ENCODE data around the gene RASSF3.

Gene RASSF3

GRCh38 chr12:64682572-64683277 lies 72.4 kb downstream of the RASSF3 start:
- Histone ChIP-seq H3K9ac (ENCODE audit: low read depth, low read length) (no peak overlapping the region), H3K27ac (ENCODE audit: low read length) (no peak overlapping the region), H3K4me3 (ENCODE audit: low read depth in 1 of 2, low read length in 2 of 2) (no peak overlapping the region), H2AFZ (ENCODE audit: low read depth, low read length) (no peak overlapping the region), H3K4me2 (ENCODE audit: insufficient read depth, low read length) (no peak overlapping the region), H3K4me1 (ENCODE audit: insufficient read depth, low read length) (peaks cover 9% of the 10 kb centered on the region), H3K79me2 (ENCODE audit: insufficient read depth, low read length) (peaks cover 44% of the 10 kb centered on the region), H3K36me3 (ENCODE audit: insufficient read depth, low read length) (peaks cover 12% of the 10 kb centered on the region), H4K20me1 (ENCODE audit: insufficient read depth, low read length) (peaks cover 13% of the 10 kb centered on the region; the same call in 1 of the 2 replicates), H3K27me3 (ENCODE audit: insufficient read depth, low read length, poor library complexity) (no peaks in the 10 kb centered on the region), H3K9me3 (ENCODE audit: insufficient read depth, low read length, severe bottlenecking) (no peaks in the 10 kb centered on the region)
- no peak for TF ChIP-seq EZH2 (IDR thresholded peaks at IDR 0.05; ENCODE audit: borderline replicate concordance, low read depth, low read length, severe bottlenecking)
- TF ChIP-seq, protein P1, sequence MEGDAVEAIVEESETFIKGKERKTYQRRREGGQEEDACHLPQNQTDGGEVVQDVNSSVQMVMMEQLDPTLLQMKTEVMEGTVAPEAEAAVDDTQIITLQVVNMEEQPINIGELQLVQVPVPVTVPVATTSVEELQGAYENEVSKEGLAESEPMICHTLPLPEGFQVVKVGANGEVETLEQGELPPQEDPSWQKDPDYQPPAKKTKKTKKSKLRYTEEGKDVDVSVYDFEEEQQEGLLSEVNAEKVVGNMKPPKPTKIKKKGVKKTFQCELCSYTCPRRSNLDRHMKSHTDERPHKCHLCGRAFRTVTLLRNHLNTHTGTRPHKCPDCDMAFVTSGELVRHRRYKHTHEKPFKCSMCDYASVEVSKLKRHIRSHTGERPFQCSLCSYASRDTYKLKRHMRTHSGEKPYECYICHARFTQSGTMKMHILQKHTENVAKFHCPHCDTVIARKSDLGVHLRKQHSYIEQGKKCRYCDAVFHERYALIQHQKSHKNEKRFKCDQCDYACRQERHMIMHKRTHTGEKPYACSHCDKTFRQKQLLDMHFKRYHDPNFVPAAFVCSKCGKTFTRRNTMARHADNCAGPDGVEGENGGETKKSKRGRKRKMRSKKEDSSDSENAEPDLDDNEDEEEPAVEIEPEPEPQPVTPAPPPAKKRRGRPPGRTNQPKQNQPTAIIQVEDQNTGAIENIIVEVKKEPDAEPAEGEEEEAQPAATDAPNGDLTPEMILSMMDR (IDR thresholded peaks at IDR 0.05; ENCODE audit: borderline replicate concordance, extremely low read depth, low read length, poor library complexity, severe bottlenecking) = no peak
- no peak for DNase-seq
- ATAC-seq (ENCODE audit: insufficient read depth, low read depth) = no peak

- H3K27ac ChIP-seq (ENCODE audit: low read length) = no peak overlapping the region
- no peak overlapping the region for H3K9ac ChIP-seq (ENCODE audit: low read depth, low read length)
- H3K9me3 ChIP-seq (ENCODE audit: insufficient read depth, low read length, severe bottlenecking) = no peaks in the 10 kb centered on the region
- no peak overlapping the region for H3K4me3 ChIP-seq (ENCODE audit: low read depth in 1 of 2, low read length in 2 of 2)
- DNase-seq (no peak), ATAC-seq (ENCODE audit: insufficient read depth, low read depth) (no peak)
- no peaks in the 10 kb centered on the region for H3K27me3 ChIP-seq (ENCODE audit: insufficient read depth, low read length, poor library complexity)
- peaks cover 8% of the 10 kb centered on the region; the same call in 1 of the 2 replicates for H4K20me1 ChIP-seq (ENCODE audit: insufficient read depth, low read length)
- peaks cover 23% of the 10 kb centered on the region for H3K36me3 ChIP-seq (ENCODE audit: insufficient read depth, low read length)
- H3K79me2 ChIP-seq (ENCODE audit: insufficient read depth, low read length) = peaks cover 32% of the 10 kb centered on the region
- peaks cover 9% of the 10 kb centered on the region for H3K4me1 ChIP-seq (ENCODE audit: insufficient read depth, low read length)
- TF ChIP-seq, protein P1 (IDR thresholded peaks at IDR 0.05; ENCODE audit: borderline replicate concordance, extremely low read depth, low read length, poor library complexity, severe bottlenecking) = no peak
- TF ChIP-seq EZH2 (IDR thresholded peaks at IDR 0.05; ENCODE audit: borderline replicate concordance, low read depth, low read length, severe bottlenecking) = no peak
- H3K4me2 ChIP-seq (ENCODE audit: insufficient read depth, low read length) = no peak overlapping the region
- no peak overlapping the region for H2AFZ ChIP-seq (ENCODE audit: low read depth, low read length)
These were observed 73.7 kb downstream of the RASSF3 start for GRCh38 chr12:64683816-64684543.

GRCh38 chr12:64685050-64685449 lies 74.8 kb downstream of the RASSF3 start:
- Histone ChIP-seq H2AFZ (ENCODE audit: low read depth, low read length) (no peak overlapping the region), H3K4me1 (ENCODE audit: insufficient read depth, low read length) (peaks cover 9% of the 10 kb centered on the region), H3K4me3 (ENCODE audit: low read depth in 1 of 2, low read length in 2 of 2) (no peak overlapping the region), H3K9ac (ENCODE audit: low read depth, low read length) (no peak overlapping the region), H3K27ac (ENCODE audit: low read length) (no peak overlapping the region), H3K9me3 (ENCODE audit: insufficient read depth, low read length, severe bottlenecking) (no peaks in the 10 kb centered on the region), H3K36me3 (ENCODE audit: insufficient read depth, low read length) (peaks cover 26% of the 10 kb centered on the region), H3K4me2 (ENCODE audit: insufficient read depth, low read length) (no peak overlapping the region), H3K79me2 (ENCODE audit: insufficient read depth, low read length) (peaks cover 25% of the 10 kb centered on the region), H3K27me3 (ENCODE audit: insufficient read depth, low read length, poor library complexity) (no peaks in the 10 kb centered on the region), H4K20me1 (ENCODE audit: insufficient read depth, low read length) (peaks cover 8% of the 10 kb centered on the region; the same call in 1 of the 2 replicates)
- DNase-seq = no peak
- no peak for TF ChIP-seq EZH2 (IDR thresholded peaks at IDR 0.05; ENCODE audit: borderline replicate concordance, low read depth, low read length, severe bottlenecking)
- TF ChIP-seq, protein P1 (IDR thresholded peaks at IDR 0.05; ENCODE audit: borderline replicate concordance, extremely low read depth, low read length, poor library complexity, severe bottlenecking) = no peak
- no peak for ATAC-seq (ENCODE audit: insufficient read depth, low read depth)

Data from DND-41 (cell line).